IMR-90 (cell line): Measurements from ENCODE around the gene UBTD1. TPM values are rescaled to one million over a fixed set of nuclear protein-coding genes. Genes with fewer than 3 reads are reported as not detected.

Source experiments
- ATAC-seq: fragments of 200-7000 bp; cut with Tn5 transposase; 2 replicates; pipeline ENCODE4 v1.9.1; 2020; ENCODE audit warnings: low read depth, mild to moderate bottlenecking, moderate library complexity
- BruUV-seq: library from RNA; stranded (reverse); fragments of 400-500 nt; replicated peaks from 2 replicates; lab custom pipeline; 2021; lab: Mats Ljungman, UMichigan
- CTCF ChIA-PET: fragments of 300-600 bp; formaldehyde crosslinking; extraction: SDS; loops from one replicate; lab custom pipeline; 2021; ENCODE audit warnings: antibody characterized with exemption; lab: Yijun Ruan, JAX
- POLR2A ChIA-PET: fragments of 300-600 bp; sonication (Branson Sonifier 250); formaldehyde crosslinking; loops from one replicate; lab custom pipeline; 2022; ENCODE audit warnings: antibody characterized with exemption; ENCODE audit not compliant: unreplicated experiment; lab: Charles Lee
- DNase-seq: peaks from one replicate; pipeline ENCODE4 v3.0.0; 2013
- H2AFZ ChIP-seq: replicated peaks from 2 replicates; pipeline ENCODE3; 2013; ENCODE audit warnings: low read length, mild to moderate bottlenecking; ENCODE audit not compliant: poor library complexity
- H2AK5ac ChIP-seq: 2 replicates; pipeline ENCODE4 v1.6.1; 2013; ENCODE audit warnings: low read depth, low read length, inconsistent platforms
- H2AK9ac ChIP-seq: replicated peaks from 2 replicates; pipeline ENCODE3; 2013; ENCODE audit warnings: mild to moderate bottlenecking, low read depth, low read length, moderate library complexity; ENCODE audit not compliant: poor library complexity
- H2BK120ac ChIP-seq: 2 replicates; pipeline ENCODE4 v1.6.1; 2013; ENCODE audit warnings: low read depth, low read length, inconsistent platforms
- H2BK15ac ChIP-seq: 3 replicates; pipeline ENCODE4 v1.6.1; 2013; ENCODE audit warnings: low read depth, low read length, inconsistent platforms
- H2BK20ac ChIP-seq: 2 replicates; pipeline ENCODE4 v1.6.1; 2013; ENCODE audit warnings: low read depth, mild to moderate bottlenecking, inconsistent platforms, low read length, moderate library complexity
- H2BK5ac ChIP-seq: 2 replicates; pipeline ENCODE4 v1.6.1; 2013; ENCODE audit warnings: mild to moderate bottlenecking, low read depth, low read length, inconsistent platforms; ENCODE audit not compliant: poor library complexity, severe bottlenecking
- H3K14ac ChIP-seq: replicated peaks from 2 replicates; pipeline ENCODE4 v1.6.1; 2013; ENCODE audit warnings: low read depth, low read length, inconsistent platforms
- H3K18ac ChIP-seq: 2 replicates; pipeline ENCODE4 v1.6.1; 2013; ENCODE audit warnings: low read depth, low read length, control low read depth
- H3K23ac ChIP-seq: 2 replicates; pipeline ENCODE4 v1.6.1; 2013; ENCODE audit warnings: low read depth, low read length, inconsistent platforms
- H3K27ac ChIP-seq: 2 replicates; pipeline ENCODE4 v1.5.1; 2013; ENCODE audit warnings: mild to moderate bottlenecking, control low read depth, low read length; ENCODE audit not compliant: insufficient read depth
- H3K27me3 ChIP-seq: 2 replicates; pipeline ENCODE4 v1.6.1; 2013; ENCODE audit warnings: low read length; ENCODE audit not compliant: control insufficient read depth, insufficient read depth
- H3K36me3 ChIP-seq: 2 replicates; pipeline ENCODE4 v1.6.1; 2013; ENCODE audit warnings: low read length, mixed read lengths; ENCODE audit not compliant: control insufficient read depth, insufficient read depth
- H3K4ac ChIP-seq: 2 replicates; pipeline ENCODE4 v1.6.1; 2013; ENCODE audit warnings: low read depth, low read length, inconsistent platforms
- H3K4me1 ChIP-seq: 2 replicates; pipeline ENCODE4 v1.6.1; 2013; ENCODE audit warnings: low read length, mixed read lengths; ENCODE audit not compliant: control insufficient read depth, insufficient read depth
- H3K4me2 ChIP-seq: 2 replicates; pipeline ENCODE4 v1.6.1; 2013; ENCODE audit warnings: low read depth, mild to moderate bottlenecking, control low read depth, low read length, moderate library complexity
- H3K4me3 ChIP-seq: 2 replicates; pipeline ENCODE4 v1.5.1; 2013; ENCODE audit warnings: low read depth, mild to moderate bottlenecking, control low read depth, low read length, moderate library complexity; ENCODE audit not compliant: insufficient read depth
- H3K56ac ChIP-seq: 2 replicates; pipeline ENCODE4 v1.6.1; 2013; ENCODE audit warnings: low read length, inconsistent platforms; ENCODE audit not compliant: insufficient read depth; ENCODE audit errors: extremely low read depth
- H3K79me1 ChIP-seq, 2 experiments: 2 replicates each; pipeline ENCODE4 v1.6.1; 2013; ENCODE audit warnings: low read length in 2 of 2, inconsistent platforms in 1 of 2, low read depth in 1 of 2
- H3K9ac ChIP-seq: 2 replicates; pipeline ENCODE4 v1.6.1; 2013; ENCODE audit warnings: low read depth, low read length, control low read depth
- H3K9me1 ChIP-seq: 2 replicates; pipeline ENCODE4 v1.6.1; 2013; ENCODE audit warnings: low read length, inconsistent platforms; ENCODE audit not compliant: insufficient read depth
- H3K9me3 ChIP-seq: 2 replicates; pipeline ENCODE4 v1.6.1; 2013; ENCODE audit warnings: low read length; ENCODE audit not compliant: control insufficient read depth, insufficient read depth
- H4K20me1 ChIP-seq: 2 replicates; pipeline ENCODE4 v1.6.1; 2013; ENCODE audit warnings: low read length, inconsistent platforms; ENCODE audit not compliant: insufficient read depth
- H4K5ac ChIP-seq: 2 replicates; pipeline ENCODE4 v1.6.1; 2013; ENCODE audit warnings: mild to moderate bottlenecking, low read depth, low read length, control low read depth
- H4K8ac ChIP-seq, 2 experiments: 2 replicates each; pipeline ENCODE4 v1.6.1; 2013; ENCODE audit warnings: low read depth in 2 of 2, low read length in 2 of 2, control low read depth in 1 of 2, inconsistent platforms in 1 of 2
- H4K91ac ChIP-seq: 2 replicates; pipeline ENCODE4 v1.6.1; 2013; ENCODE audit warnings: low read depth, low read length, inconsistent platforms; ENCODE audit not compliant: insufficient read depth
- CEBPB ChIP-seq: IDR thresholded peaks from 2 replicates; pipeline ENCODE4 v1.6.1; 2012; ENCODE audit warnings: low read depth, low read length, improper control_type of control experiment
- CTCF ChIP-seq: conservative IDR thresholded peaks from 2 replicates; pipeline ENCODE4 v1.5.1; 2012; ENCODE audit warnings: mild to moderate bottlenecking, low read depth, low read length, improper control_type of control experiment
- FOS ChIP-seq: fragments of 150-350 bp; IDR thresholded peaks from 2 replicates; pipeline ENCODE4 v1.6.1; 2016; ENCODE audit warnings: low read depth, low read length
- MXI1 ChIP-seq: IDR thresholded peaks from 2 replicates; pipeline ENCODE4 v1.6.1; 2012; ENCODE audit warnings: low read depth, mild to moderate bottlenecking, low read length, moderate library complexity, borderline replicate concordance
- POLR2A ChIP-seq: IDR thresholded peaks from 2 replicates; pipeline ENCODE4 v1.6.1; 2012; ENCODE audit warnings: mild to moderate bottlenecking, low read depth, low read length
- SMC3 ChIP-seq: fragments of 150-350 bp; IDR thresholded peaks from 2 replicates; pipeline ENCODE4 v1.6.1; 2016; ENCODE audit warnings: low read depth, mild to moderate bottlenecking, antibody characterized with exemption, low read length, moderate library complexity
- WGBS, 2 experiments: methylation state at CpG; one replicate each; pipeline versions ENCODE4 v1.1.5 to v1.1.7; 2013; ENCODE audit warnings: missing lambda C conversion rate in 2 of 2; ENCODE audit not compliant: insufficient read length in 1 of 2; ENCODE audit errors: extremely low coverage in 2 of 2; 5-methylcytosine and 5-hydroxymethylcytosine counted together
- dilution Hi-C: fragments of 300-500 bp; cut with HindIII; formaldehyde crosslinking; loops from one replicate; pipeline ENCODE4 v1.14.3; 2018; ENCODE audit warnings: low sequenced_read_pairs; ENCODE audit not compliant: unreplicated experiment
- in situ Hi-C: fragments of 300-500 bp; cut with MboI; formaldehyde crosslinking; loops from 3 replicates; pipeline ENCODE4 v1.14.3; 2019; ENCODE audit warnings: low sequenced_read_pairs, inconsistent platforms, mixed read lengths
- intact Hi-C: fragments of 100-400 bp; cut with micrococcal nuclease; formaldehyde crosslinking; loops from 2 replicates; pipeline ENCODE4 v1.10.0; 2022
- polyA plus RNA-seq, 3 experiments: library from polyadenylated mRNA; depleted of rRNA; stranded (reverse); fragments of >200 nt; gene quantifications; 2 replicates each; pipeline ENCODE4 v1.2.3, GENCODE V29; 2012; ENCODE audit warnings: low replicate concordance in 1 of 3
- total RNA-seq: library from RNA; depleted of rRNA; stranded (reverse); fragments of >200 nt; gene quantifications from 2 replicates; pipeline ENCODE4 v1.2.3, GENCODE V29; 2012

Gene UBTD1
- total and polyA plus RNA-seq, 2 of the 4 experiments (the other 2 are of a cell fraction): 21.9 to 44.9 TPM

- peaks cover 1% of the 10 kb centered on the region; the same call in 1 of the 2 replicates for H3K4me1 ChIP-seq
- intact Hi-C loops: no loop called here
- ChIA-PET POLR2A (no interaction called here), CTCF (no interaction called here)
- no peaks in the 10 kb centered on the region for H3K9me3 ChIP-seq
- H2AK9ac ChIP-seq: peak overlapping the region; percentile 59
- WGBS, 2 experiments: 86% methylated on average over 1 of the region's 3 CpGs; no CpG with 5 or more reads in 1 of the 2 experiments
- no peaks in the 10 kb centered on the region for H3K27me3 ChIP-seq
- H3K23ac ChIP-seq: no peak overlapping the region
- H3K9ac ChIP-seq: no peak overlapping the region
- H2BK15ac ChIP-seq: no peak overlapping the region
- H2BK5ac ChIP-seq: no peak overlapping the region
- no peak overlapping the region for H3K56ac ChIP-seq
- TF ChIP-seq CTCF (no peak), POLR2A (no peak), SMC3 (no peak), FOS (no peak), CEBPB (no peak), MXI1 (no peak)
- dilution Hi-C loops: no loop called here
- no peak overlapping the region for H3K4ac ChIP-seq
- peaks cover 19% of the 10 kb centered on the region for H3K9me1 ChIP-seq
- H3K4me3 ChIP-seq: no peak overlapping the region
- peaks cover 64% of the 10 kb centered on the region for H4K20me1 ChIP-seq
- no peak overlapping the region for H3K14ac ChIP-seq
- no peak overlapping the region for H2AFZ ChIP-seq
- ATAC-seq (no peak), DNase-seq (no peak)
- in situ Hi-C loops: no loop called here
- H3K36me3 ChIP-seq: no peaks in the 10 kb centered on the region
- no peak overlapping the region for H4K8ac ChIP-seq
- no peak overlapping the region for H4K91ac ChIP-seq
- H4K5ac ChIP-seq: no peak overlapping the region
- no peak overlapping the region for H2AK5ac ChIP-seq
- H3K4me2 ChIP-seq: no peak overlapping the region
- peaks cover 46 to 90% of the 10 kb centered on the region in 2 experiments for H3K79me1 ChIP-seq
- H3K18ac ChIP-seq: no peak overlapping the region
- H2BK120ac ChIP-seq: no peak overlapping the region
- H3K27ac ChIP-seq: no peak overlapping the region
- no peak overlapping the region for H2BK20ac ChIP-seq
- no TSS peak for BruUV-seq
Measured at GRCh38 chr10:97506199-97506991, 7.7 kb downstream of the UBTD1 start.
